ENCODE data around the gene NPAS3.
A peak's percentile ranks its signal among the peaks of the same experiment; 100 is the strongest.

The NPAS3 gene

GRCh38 chr14:33040372-33041140 is 101.9 kb downstream of the NPAS3 start:
- Histone ChIP-seq H3K9ac (ENCODE audit: low read length) (no peak overlapping the region), H3K27ac (ENCODE audit: low read length) (peak overlapping the region; percentile 71; the same call in 1 of the 2 replicates), H3K36me3 (replicated peaks; ENCODE audit: insufficient read depth, low read length) (no peaks in the 10 kb centered on the region), H3K4me3 (ENCODE audit: low read length) (no peak overlapping the region), H3K4me1 (ENCODE audit: low read length) (peaks cover 37% of the 10 kb centered on the region), H3K79me2 (ENCODE audit: low read length) (no peaks in the 10 kb centered on the region), H3K9me2 (replicated peaks; ENCODE audit: insufficient read depth, low read length) (no peaks in the 10 kb centered on the region), H2AFZ (ENCODE audit: low read length) (no peak overlapping the region), H4K20me1 (ENCODE audit: insufficient read depth, low read length) (no peaks in the 10 kb centered on the region), H3K4me2 (ENCODE audit: low read depth, low read length) (peak overlapping the region; percentile 24; the same call in 1 of the 2 replicates), H3F3A (ENCODE audit: insufficient read depth, low read length) (0 out of 2 replicates have a peak, but pooled peaks cover 12% of the 10 kb centered on the region), H3K27me3 (replicated peaks; ENCODE audit: insufficient read depth, low read length) (no peaks in the 10 kb centered on the region), H3K9me3 (replicated peaks; ENCODE audit: insufficient read depth, low read length) (no peaks in the 10 kb centered on the region)
- TF ChIP-seq, protein P1, sequence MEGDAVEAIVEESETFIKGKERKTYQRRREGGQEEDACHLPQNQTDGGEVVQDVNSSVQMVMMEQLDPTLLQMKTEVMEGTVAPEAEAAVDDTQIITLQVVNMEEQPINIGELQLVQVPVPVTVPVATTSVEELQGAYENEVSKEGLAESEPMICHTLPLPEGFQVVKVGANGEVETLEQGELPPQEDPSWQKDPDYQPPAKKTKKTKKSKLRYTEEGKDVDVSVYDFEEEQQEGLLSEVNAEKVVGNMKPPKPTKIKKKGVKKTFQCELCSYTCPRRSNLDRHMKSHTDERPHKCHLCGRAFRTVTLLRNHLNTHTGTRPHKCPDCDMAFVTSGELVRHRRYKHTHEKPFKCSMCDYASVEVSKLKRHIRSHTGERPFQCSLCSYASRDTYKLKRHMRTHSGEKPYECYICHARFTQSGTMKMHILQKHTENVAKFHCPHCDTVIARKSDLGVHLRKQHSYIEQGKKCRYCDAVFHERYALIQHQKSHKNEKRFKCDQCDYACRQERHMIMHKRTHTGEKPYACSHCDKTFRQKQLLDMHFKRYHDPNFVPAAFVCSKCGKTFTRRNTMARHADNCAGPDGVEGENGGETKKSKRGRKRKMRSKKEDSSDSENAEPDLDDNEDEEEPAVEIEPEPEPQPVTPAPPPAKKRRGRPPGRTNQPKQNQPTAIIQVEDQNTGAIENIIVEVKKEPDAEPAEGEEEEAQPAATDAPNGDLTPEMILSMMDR (IDR thresholded peaks at IDR 0.05; ENCODE audit: low read length) = no peak
- TF ChIP-seq EZH2 (optimal IDR thresholded peaks at IDR 0.05; ENCODE audit: low read depth, low read length) = no peak
- TF ChIP-seq EZH2phosphoT487 (IDR thresholded peaks at IDR 0.05; ENCODE audit: low read length) = no peak
- peak; percentile 78 for DNase-seq

DNA sequence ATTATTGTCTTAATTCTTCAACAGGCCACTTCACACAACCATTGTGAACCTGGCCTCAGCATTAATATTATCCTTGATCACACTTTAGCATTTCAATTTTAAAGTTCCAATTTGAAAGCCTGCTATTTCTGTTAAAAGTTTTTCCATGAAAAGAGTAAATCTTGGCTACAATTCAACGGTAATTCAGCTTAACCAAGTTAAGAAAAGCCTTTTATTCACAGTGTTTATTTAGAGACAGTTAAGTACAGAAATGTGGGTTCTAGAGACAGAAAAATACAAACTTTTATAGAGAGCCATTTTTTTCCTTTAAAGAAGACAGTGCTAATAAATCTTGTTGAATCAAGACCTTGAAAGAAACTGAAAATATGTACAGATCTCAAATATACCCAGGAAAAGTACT is 103.9 kb downstream of the NPAS3 start:
- no peaks in the 10 kb centered on the region for H3K9me2 ChIP-seq (replicated peaks; ENCODE audit: insufficient read depth, low read length)

DNA sequence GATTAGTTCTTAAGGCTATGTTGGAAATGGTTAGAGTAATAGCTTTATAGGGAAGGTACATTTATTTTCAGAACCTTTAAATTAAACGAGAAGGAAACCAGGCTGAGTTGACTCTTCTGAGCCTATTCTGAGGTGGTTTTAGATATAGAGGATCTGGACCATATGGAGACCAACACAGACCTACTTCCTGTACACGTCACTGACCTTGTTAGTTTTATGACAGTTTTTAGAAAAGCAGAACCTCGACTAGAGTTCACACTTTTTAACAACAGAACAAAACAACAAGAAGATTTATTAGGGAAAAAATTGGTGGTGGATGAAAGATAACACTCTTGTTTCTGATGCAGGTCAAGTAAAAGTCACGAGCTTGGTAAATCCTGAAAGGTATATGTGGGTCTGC is 107.1 kb downstream of the NPAS3 start:
- Histone ChIP-seq H3K27ac (ENCODE audit: low read length) (no peak overlapping the region), H3K36me3 (replicated peaks; ENCODE audit: insufficient read depth, low read length) (no peaks in the 10 kb centered on the region), H3K27me3 (replicated peaks; ENCODE audit: insufficient read depth, low read length) (no peaks in the 10 kb centered on the region), H3F3A (ENCODE audit: insufficient read depth, low read length) (no peaks in the 10 kb centered on the region), H3K4me1 (ENCODE audit: low read length) (no peaks in the 10 kb centered on the region), H3K79me2 (ENCODE audit: low read length) (no peaks in the 10 kb centered on the region), H2AFZ (ENCODE audit: low read length) (no peak overlapping the region), H3K9me3 (replicated peaks; ENCODE audit: insufficient read depth, low read length) (no peaks in the 10 kb centered on the region), H3K4me3 (ENCODE audit: low read length) (no peak overlapping the region), H3K9me2 (replicated peaks; ENCODE audit: insufficient read depth, low read length) (no peaks in the 10 kb centered on the region), H3K9ac (ENCODE audit: low read length) (no peak overlapping the region), H4K20me1 (ENCODE audit: insufficient read depth, low read length) (no peaks in the 10 kb centered on the region), H3K4me2 (ENCODE audit: low read depth, low read length) (no peak overlapping the region)
- DNase-seq = no peak
- no peak for TF ChIP-seq EZH2 (optimal IDR thresholded peaks at IDR 0.05; ENCODE audit: low read depth, low read length)
- TF ChIP-seq, protein P1 (IDR thresholded peaks at IDR 0.05; ENCODE audit: low read length) = no peak
- TF ChIP-seq EZH2phosphoT487 (IDR thresholded peaks at IDR 0.05; ENCODE audit: low read length) = no peak

More for the DNA sequence above, 103.9 kb downstream of the NPAS3 start:
- 0 out of 2 replicates have a peak, but pooled peaks cover 6% of the 10 kb centered on the region for H3F3A ChIP-seq (ENCODE audit: insufficient read depth, low read length)
- no peak for DNase-seq
- no peak overlapping the region for H3K4me3 ChIP-seq (ENCODE audit: low read length)
- no peak overlapping the region for H3K9ac ChIP-seq (ENCODE audit: low read length)
- H2AFZ ChIP-seq (ENCODE audit: low read length) = no peak overlapping the region
- H3K27ac ChIP-seq (ENCODE audit: low read length) = no peak overlapping the region
- no peaks in the 10 kb centered on the region for H3K27me3 ChIP-seq (replicated peaks; ENCODE audit: insufficient read depth, low read length)
- no peaks in the 10 kb centered on the region for H4K20me1 ChIP-seq (ENCODE audit: insufficient read depth, low read length)
- H3K4me2 ChIP-seq (ENCODE audit: low read depth, low read length) = no peak overlapping the region
- H3K9me3 ChIP-seq (replicated peaks; ENCODE audit: insufficient read depth, low read length) = no peaks in the 10 kb centered on the region
- H3K79me2 ChIP-seq (ENCODE audit: low read length) = no peaks in the 10 kb centered on the region
- H3K36me3 ChIP-seq (replicated peaks; ENCODE audit: insufficient read depth, low read length) = no peaks in the 10 kb centered on the region
- TF ChIP-seq EZH2phosphoT487 (IDR thresholded peaks at IDR 0.05; ENCODE audit: low read length) (no peak), EZH2 (optimal IDR thresholded peaks at IDR 0.05; ENCODE audit: low read depth, low read length) (no peak)
- TF ChIP-seq, protein P1 (IDR thresholded peaks at IDR 0.05; ENCODE audit: low read length) = no peak
- H3K4me1 ChIP-seq (ENCODE audit: low read length) = peaks cover 21% of the 10 kb centered on the region
